Measurements from ENCODE around the gene EPHB2. TPM values are rescaled to one million over a fixed set of nuclear protein-coding genes. Genes with fewer than 3 reads are reported as not detected.

Gene EPHB2
- total RNA-seq, 1 donor from 2014 or later, result 10.7 TPM

- Mint-ChIP-seq H3K27me3 (ENCODE audit: unreplicated experiment) (peaks cover 2% of the 10 kb centered on the region), H3K27ac (ENCODE audit: unreplicated experiment) (no peak overlapping the region), H3K4me3 (ENCODE audit: unreplicated experiment) (no peak overlapping the region), H3K4me1 (ENCODE audit: unreplicated experiment) (peaks cover 33% of the 10 kb centered on the region), H3K9me3 (ENCODE audit: unreplicated experiment) (no peaks in the 10 kb centered on the region), H3K36me3 (ENCODE audit: low read depth, unreplicated experiment) (no peaks in the 10 kb centered on the region)
- DNase-seq (ENCODE audit: low spot score), result no peak
- no peak for TF ChIP-seq CTCF (IDR thresholded peaks at IDR 0.05; ENCODE audit: unreplicated experiment)
Observed at GRCh38 chr1:22737374-22738068, 26.9 kb downstream of the EPHB2 start.

DNA sequence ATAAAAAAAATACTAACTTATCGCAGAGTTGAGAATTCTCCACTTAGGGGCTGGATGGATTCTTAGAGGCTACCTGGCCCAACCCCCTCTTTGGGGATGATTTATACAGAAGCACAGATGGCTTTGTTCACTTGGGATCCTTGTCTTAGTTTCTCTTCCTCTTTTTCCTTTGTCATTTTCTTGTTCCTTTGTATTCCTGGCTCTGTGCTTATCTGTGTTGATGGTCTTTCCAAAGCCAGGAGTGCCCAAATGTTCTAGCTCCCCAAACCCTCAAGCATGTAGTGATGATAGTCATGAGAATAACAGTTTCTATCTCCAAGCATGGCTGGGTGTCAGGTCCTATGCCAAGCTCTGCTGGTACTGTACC lies 27.4 kb downstream of the EPHB2 start:
- H3K36me3 Mint-ChIP-seq (ENCODE audit: low read depth, unreplicated experiment), result no peaks in the 10 kb centered on the region
- no peak for DNase-seq (ENCODE audit: low spot score)
- TF ChIP-seq CTCF (IDR thresholded peaks at IDR 0.05; ENCODE audit: unreplicated experiment), result no peak
- H3K4me3 Mint-ChIP-seq (ENCODE audit: unreplicated experiment), result peak overlapping the region; percentile 45
- H3K9me3 Mint-ChIP-seq (ENCODE audit: unreplicated experiment), result no peaks in the 10 kb centered on the region
- no peak overlapping the region for H3K27ac Mint-ChIP-seq (ENCODE audit: unreplicated experiment)
- peaks cover 2% of the 10 kb centered on the region for H3K27me3 Mint-ChIP-seq (ENCODE audit: unreplicated experiment)
- peaks cover 35% of the 10 kb centered on the region for H3K4me1 Mint-ChIP-seq (ENCODE audit: unreplicated experiment)

DNA sequence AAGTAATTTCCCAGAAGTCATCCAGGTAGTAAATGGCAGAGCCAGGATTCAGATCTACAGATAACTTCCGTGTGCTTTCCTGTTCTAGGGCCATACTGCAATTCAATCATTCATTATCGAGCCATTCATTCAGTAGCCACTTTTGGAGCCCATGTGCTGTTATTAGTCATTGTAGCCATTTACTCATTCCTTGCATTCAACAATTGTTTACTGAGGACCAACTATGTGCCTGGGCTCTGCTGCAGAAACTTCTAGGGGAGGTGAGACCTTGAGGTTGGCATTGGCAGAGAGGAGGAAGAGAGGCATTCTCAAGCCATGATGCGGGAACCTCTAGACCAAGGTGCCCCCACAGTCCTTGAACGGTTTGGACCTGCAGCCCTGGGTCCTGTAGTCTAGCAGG lies 27.9 kb downstream of the EPHB2 start:
- no peak for DNase-seq (ENCODE audit: low spot score)
- no peak overlapping the region for H3K27ac Mint-ChIP-seq (ENCODE audit: unreplicated experiment)
- no peaks in the 10 kb centered on the region for H3K36me3 Mint-ChIP-seq (ENCODE audit: low read depth, unreplicated experiment)
- peaks cover 2% of the 10 kb centered on the region for H3K27me3 Mint-ChIP-seq (ENCODE audit: unreplicated experiment)
- H3K4me1 Mint-ChIP-seq (ENCODE audit: unreplicated experiment), result peaks cover 35% of the 10 kb centered on the region
- H3K9me3 Mint-ChIP-seq (ENCODE audit: unreplicated experiment), result no peaks in the 10 kb centered on the region
- no peak for TF ChIP-seq CTCF (IDR thresholded peaks at IDR 0.05; ENCODE audit: unreplicated experiment)
- no peak overlapping the region for H3K4me3 Mint-ChIP-seq (ENCODE audit: unreplicated experiment)

GRCh38 chr1:22739648-22740385 lies 29.2 kb downstream of the EPHB2 start:
- Mint-ChIP-seq H3K4me3 (ENCODE audit: unreplicated experiment) (no peak overlapping the region), H3K36me3 (ENCODE audit: low read depth, unreplicated experiment) (no peaks in the 10 kb centered on the region), H3K27ac (ENCODE audit: unreplicated experiment) (no peak overlapping the region), H3K27me3 (ENCODE audit: unreplicated experiment) (peaks cover 2% of the 10 kb centered on the region), H3K9me3 (ENCODE audit: unreplicated experiment) (no peaks in the 10 kb centered on the region), H3K4me1 (ENCODE audit: unreplicated experiment) (peaks cover 35% of the 10 kb centered on the region)
- no peak for DNase-seq (ENCODE audit: low spot score)
- TF ChIP-seq CTCF (IDR thresholded peaks at IDR 0.05; ENCODE audit: unreplicated experiment), result no peak

GRCh38 chr1:22741118-22741517 lies 30.5 kb downstream of the EPHB2 start:
- Mint-ChIP-seq H3K4me3 (ENCODE audit: unreplicated experiment) (no peak overlapping the region), H3K36me3 (ENCODE audit: low read depth, unreplicated experiment) (no peaks in the 10 kb centered on the region), H3K4me1 (ENCODE audit: unreplicated experiment) (peaks cover 41% of the 10 kb centered on the region), H3K9me3 (ENCODE audit: unreplicated experiment) (no peaks in the 10 kb centered on the region), H3K27ac (ENCODE audit: unreplicated experiment) (no peak overlapping the region), H3K27me3 (ENCODE audit: unreplicated experiment) (peaks cover 3% of the 10 kb centered on the region)
- no peak for DNase-seq (ENCODE audit: low spot score)
- TF ChIP-seq CTCF (IDR thresholded peaks at IDR 0.05; ENCODE audit: unreplicated experiment), result no peak

Data from endothelial cell (in vitro differentiated cells).